Lower lobe of right lung (tissue), 2 donors: ENCODE measurements around the gene LRRC10. TPM values are rescaled to one million over a fixed set of nuclear protein-coding genes. Genes with fewer than 3 reads are reported as not detected.

Experiments used
- ATAC-seq, 2 donors: fragments of 200-7000 bp; cut with Tn5 transposase; one replicate each; pipeline ENCODE4 v1.9.1; 2020 to 2022; ENCODE audit warnings: mild to moderate bottlenecking in 2 of 2, moderate library complexity in 2 of 2
- DNase-seq: peaks from one replicate; pipeline ENCODE4 v3.0.0-alpha.2; 2020
- H3K27ac ChIP-seq: fragments of 200-600 bp; one replicate; pipeline ENCODE4 v1.8.0; 2022
- H3K27me3 ChIP-seq: fragments of 200-600 bp; one replicate; pipeline ENCODE4 v1.8.0; 2022; ENCODE audit warnings: low read depth
- H3K36me3 ChIP-seq: fragments of 200-600 bp; one replicate; pipeline ENCODE4 v1.8.0; 2022; ENCODE audit warnings: mild to moderate bottlenecking
- H3K4me1 ChIP-seq: fragments of 200-600 bp; one replicate; pipeline ENCODE4 v1.8.0; 2022
- H3K4me3 ChIP-seq: fragments of 200-600 bp; one replicate; pipeline ENCODE4 v1.8.0; 2022; ENCODE audit warnings: mild to moderate bottlenecking
- H3K9me3 ChIP-seq: fragments of 200-600 bp; one replicate; pipeline ENCODE4 v1.8.0; 2022
- CTCF ChIP-seq: fragments of 200-600 bp; IDR thresholded peaks from one replicate; pipeline ENCODE4 v1.8.0; 2022; ENCODE audit warnings: antibody characterized with exemption, mild to moderate bottlenecking
- intact Hi-C: fragments of 100-400 bp; cut with DNase I; formaldehyde crosslinking; loops from one replicate; pipeline ENCODE4 v1.11.0; 2022
- total RNA-seq: library from RNA; stranded (reverse); fragmentation: NEBNext Ultra II Directional; extraction: Animal tissue kit (Norgen Biotek cat#: 25700); gene quantifications from one replicate; pipeline ENCODE4 v1.2.1, GENCODE V29; 2021
- donor health status: DM: no; HTN: yes; CAD: no; lungs with severe emphysema.

LRRC10 gene
- total RNA-seq, 1 donor from 2014 or later = not detected

- peaks cover 13% of the 10 kb centered on the region for H3K4me1 ChIP-seq
- H3K27me3 ChIP-seq = no peaks in the 10 kb centered on the region
- intact Hi-C loops = no loop called here
- DNase-seq (peak; percentile 99), ATAC-seq (peak; percentile 100)
- no peaks in the 10 kb centered on the region for H3K9me3 ChIP-seq
- peak within 1 kb of the TSS; percentile 91 for H3K27ac ChIP-seq
- peak within 1 kb of the TSS; percentile 97 for H3K4me3 ChIP-seq
- TF ChIP-seq CTCF = peak; percentile 21
- H3K36me3 ChIP-seq = peaks cover 41% of the 10 kb centered on the region
Measured at GRCh38 chr12:69585189-69586062, 25.3 kb downstream of the LRRC10 start, which contains the start of gene CCT2. Gene CCT2, plus strand, starts transcription at chr12:69585459. Its CDS starts 63 bp downstream, at chr12:69585522.

GRCh38 chr12:69583203-69583602, 27.5 kb downstream of the LRRC10 start:
- Histone ChIP-seq H3K27ac (no peak overlapping the region), H3K9me3 (no peaks in the 10 kb centered on the region), H3K27me3 (no peaks in the 10 kb centered on the region), H3K4me3 (no peak overlapping the region), H3K36me3 (peaks cover 18% of the 10 kb centered on the region), H3K4me1 (peaks cover 13% of the 10 kb centered on the region)
- ATAC-seq (no peak), DNase-seq (no peak)
- intact Hi-C loops = no loop called here
- no peak for TF ChIP-seq CTCF

GRCh38 chr12:69580074-69580473, 30.6 kb downstream of the LRRC10 start:
- Histone ChIP-seq H3K36me3 (peaks cover 18% of the 10 kb centered on the region), H3K27ac (no peak overlapping the region), H3K4me3 (no peak overlapping the region), H3K4me1 (no peaks in the 10 kb centered on the region), H3K9me3 (no peaks in the 10 kb centered on the region), H3K27me3 (no peaks in the 10 kb centered on the region)
- no peak for ATAC-seq
- intact Hi-C loops = no loop called here
- no peak for DNase-seq
- TF ChIP-seq CTCF = no peak

GRCh38 chr12:69579029-69579428, 31.7 kb downstream of the LRRC10 start:
- ATAC-seq (no peak), DNase-seq (no peak)
- no peak overlapping the region for H3K4me3 ChIP-seq
- H3K27ac ChIP-seq = no peak overlapping the region
- H3K27me3 ChIP-seq = no peaks in the 10 kb centered on the region
- peaks cover 29% of the 10 kb centered on the region for H3K36me3 ChIP-seq
- no peaks in the 10 kb centered on the region for H3K4me1 ChIP-seq
- intact Hi-C loops = no loop called here
- TF ChIP-seq CTCF = no peak
- H3K9me3 ChIP-seq = no peaks in the 10 kb centered on the region

GRCh38 chr12:69578283-69578682, 32.4 kb downstream of the LRRC10 start:
- no peak for DNase-seq
- H3K27me3 ChIP-seq = no peaks in the 10 kb centered on the region
- no peak overlapping the region for H3K4me3 ChIP-seq
- H3K9me3 ChIP-seq = no peaks in the 10 kb centered on the region
- no peaks in the 10 kb centered on the region for H3K4me1 ChIP-seq
- TF ChIP-seq CTCF = no peak
- intact Hi-C loops = no loop called here
- peaks cover 36% of the 10 kb centered on the region for H3K36me3 ChIP-seq
- H3K27ac ChIP-seq = no peak overlapping the region
- no peak for ATAC-seq
